Measurements from ENCODE around the gene XPC.

The XPC gene

DNA sequence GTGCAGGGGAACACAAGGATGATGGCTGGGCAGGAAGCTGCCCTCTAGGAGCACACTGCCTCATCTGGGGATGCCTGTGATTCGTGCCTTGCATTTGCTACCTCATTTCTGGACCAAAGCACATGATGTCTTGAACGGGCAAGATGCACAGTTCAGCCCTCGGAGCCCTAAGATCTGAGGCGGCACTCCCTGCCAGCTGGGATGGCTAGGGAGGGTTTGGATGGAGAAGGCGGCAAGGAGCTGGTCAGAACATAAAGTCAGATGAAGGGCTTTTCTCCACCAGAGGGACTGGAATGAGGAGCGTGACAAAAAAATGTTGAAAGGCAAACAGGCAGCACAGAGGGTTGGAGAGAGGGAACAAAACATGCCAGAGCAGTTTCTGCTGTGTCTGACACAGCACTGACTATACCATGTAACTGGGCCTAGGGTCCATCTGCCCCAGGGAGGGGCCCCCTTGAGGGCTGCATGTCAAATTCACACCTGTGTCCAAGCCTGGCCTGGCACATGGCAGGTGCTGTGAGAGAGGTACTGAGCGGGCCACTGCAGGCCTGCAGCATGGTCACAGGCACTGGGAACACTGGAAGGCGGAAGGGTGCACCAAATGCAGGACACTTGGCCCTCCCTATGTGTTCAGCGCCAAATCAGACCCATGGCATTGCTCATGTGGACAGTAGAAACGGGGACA lies 31.9 kb downstream of the XPC start:
- no peak for DNase-seq

DNA sequence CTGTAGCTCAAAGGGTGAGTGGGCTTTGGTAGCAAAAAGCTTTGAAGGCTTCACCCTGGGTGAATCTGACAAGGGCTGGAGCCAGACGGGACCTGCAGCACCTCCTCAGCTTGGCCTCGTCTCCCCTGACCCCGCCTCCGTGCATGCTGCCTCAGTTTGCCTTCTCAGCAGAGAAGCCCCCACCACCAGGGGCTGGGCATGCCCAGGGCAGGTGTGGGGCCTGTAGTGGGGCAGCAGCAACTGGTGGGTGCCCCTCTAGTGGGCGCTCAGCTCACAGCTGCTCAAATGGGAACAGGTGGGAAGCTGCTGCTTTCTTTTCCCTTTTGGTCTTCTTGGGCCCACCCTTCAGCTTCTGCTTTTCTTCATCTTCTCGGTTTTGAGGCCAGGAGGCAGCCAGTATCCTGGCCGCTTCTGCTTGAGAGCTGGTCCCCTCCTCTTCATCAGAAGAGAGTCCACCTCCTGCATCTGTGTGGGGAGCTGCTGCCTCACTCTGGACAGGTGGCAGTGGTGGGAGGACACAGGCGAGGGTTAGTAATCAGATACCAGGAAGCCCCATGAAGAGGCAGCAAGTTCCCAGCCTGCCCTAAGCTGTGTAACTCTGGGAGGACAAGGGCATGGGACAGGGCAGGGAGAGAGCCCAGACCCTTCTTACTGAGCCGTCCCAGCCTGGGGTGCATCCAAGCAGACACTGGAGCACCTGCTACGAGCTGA lies 32.6 kb downstream of the XPC start:
- DNase-seq, result no peak

DNA sequence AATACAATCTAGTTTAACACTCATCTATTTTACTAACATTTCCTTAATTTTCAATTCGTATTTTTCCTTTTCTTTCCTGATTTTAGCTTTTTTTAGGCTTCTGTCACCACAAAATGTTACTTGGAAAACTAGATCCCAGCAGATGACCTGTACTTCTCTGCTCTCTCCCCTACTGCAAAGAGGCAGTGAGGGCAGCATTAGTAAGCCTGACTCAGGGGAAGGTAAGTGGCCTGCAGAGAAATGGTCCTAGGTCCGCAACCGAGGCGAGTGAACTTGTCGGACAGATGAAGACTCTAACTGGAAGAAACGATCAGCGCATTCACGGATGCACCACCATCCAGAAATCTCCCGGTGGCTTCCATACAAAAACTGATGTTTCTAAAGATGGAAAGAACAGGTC lies 33.2 kb downstream of the XPC start:
- no peak for DNase-seq

DNA sequence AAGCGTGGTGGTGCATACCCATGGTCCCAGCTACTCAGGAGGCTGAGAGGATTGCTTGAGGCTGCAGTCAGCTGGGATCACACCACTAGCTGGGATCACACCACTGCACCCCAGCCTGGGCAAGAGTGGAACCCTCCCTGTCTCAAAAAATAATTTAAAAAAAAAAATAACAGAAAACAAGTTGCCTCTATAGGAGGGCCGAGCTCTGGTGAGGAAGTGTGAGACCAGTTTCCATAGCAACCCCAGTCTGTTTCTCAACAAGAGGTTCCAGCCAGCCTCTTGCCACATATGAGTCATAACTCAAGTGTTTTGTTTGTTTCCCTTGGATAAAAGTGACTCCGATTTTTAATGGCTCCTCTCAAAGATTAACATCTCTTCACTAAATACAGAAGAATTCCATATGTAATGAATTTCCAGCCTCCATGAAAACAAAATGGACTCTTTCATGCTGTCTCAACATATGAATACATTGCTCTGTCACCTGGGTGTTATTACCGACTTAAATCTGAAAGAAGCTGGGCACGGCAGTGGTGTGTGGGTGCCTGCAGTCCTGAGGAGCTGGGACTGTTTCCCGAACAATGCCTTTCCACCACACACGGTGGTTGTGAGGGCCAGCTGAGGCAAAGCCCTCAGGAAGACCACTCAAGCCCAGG lies 33.9 kb downstream of the XPC start:
- no peak for DNase-seq

DNA sequence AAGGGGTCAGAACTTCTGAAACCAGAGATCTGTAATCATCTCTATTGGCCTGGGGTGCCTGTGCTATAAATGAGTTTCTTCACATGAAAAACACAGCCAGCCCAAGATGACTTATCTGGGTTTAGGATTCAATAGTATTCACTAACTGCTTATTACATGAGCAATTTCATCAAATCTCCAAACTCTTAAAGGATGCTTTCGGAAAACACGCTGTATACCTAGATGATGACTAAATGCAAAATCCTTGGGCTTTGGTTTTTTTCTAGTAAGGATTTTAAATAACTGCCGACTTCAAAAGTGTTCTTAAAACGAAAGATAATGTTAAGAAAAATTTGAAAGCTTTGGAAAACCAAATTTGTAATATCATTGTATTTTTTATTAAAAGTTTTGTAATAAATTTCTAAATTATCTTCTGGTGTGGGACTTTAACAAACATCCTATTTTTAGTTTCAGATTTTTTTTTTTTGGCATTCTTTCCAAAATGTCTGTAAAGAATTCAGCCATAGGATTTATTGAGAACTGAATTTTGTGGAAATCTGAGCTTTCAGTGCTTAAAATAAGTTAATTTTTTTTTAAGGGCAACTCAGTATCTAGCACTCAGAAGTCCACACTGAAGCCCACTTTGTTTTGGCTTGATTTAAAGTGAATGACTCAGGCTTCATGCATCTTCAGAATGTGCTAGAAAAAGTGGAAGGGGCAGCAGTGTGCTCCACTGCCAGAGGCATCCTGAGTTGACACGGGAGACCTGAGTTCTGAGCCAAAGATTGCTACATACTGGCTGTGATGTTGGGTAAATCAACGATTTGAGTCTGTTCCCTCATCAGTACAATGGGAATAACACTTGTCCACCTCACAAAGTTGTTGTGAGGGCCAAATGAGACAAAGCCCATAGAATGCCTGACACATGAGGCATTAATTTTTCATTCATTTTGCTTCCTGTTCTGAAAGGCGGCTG lies 34.9 kb downstream of the XPC start:
- no peak for DNase-seq

DNA sequence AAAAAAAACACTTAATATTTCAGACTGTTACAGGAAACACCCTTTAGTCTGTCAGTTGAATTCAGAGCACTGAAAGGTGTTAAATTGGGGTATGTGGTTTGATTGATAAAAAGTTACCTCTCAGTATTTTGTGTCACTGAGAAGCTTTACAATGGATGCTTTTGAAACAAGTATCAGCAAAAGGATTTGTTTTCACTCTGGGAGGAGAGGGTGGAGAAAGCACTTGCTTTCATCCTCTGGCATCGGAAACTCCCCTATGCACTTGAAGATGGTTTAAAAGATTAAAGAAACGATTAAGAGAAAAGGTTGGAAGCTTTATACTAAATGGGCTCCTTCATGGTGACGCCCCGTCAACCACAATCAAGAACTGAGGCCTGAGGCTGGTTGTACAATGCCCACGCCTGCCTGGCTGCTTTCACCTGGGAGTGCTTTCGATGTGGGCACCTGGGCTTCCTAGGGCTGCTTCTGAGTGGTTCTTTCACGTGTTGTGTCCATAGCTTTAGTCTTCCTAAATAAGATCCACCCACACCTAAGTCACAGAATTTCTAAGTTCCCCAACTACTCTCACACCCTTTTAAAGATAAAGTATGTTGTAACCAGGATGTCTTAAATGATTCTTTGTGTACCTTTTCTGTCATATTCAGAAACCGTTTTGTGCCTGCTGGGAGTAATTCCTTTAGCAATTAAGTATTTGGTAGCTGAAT lies 35.7 kb downstream of the XPC start:
- DNase-seq, result peak; percentile 29

DNA sequence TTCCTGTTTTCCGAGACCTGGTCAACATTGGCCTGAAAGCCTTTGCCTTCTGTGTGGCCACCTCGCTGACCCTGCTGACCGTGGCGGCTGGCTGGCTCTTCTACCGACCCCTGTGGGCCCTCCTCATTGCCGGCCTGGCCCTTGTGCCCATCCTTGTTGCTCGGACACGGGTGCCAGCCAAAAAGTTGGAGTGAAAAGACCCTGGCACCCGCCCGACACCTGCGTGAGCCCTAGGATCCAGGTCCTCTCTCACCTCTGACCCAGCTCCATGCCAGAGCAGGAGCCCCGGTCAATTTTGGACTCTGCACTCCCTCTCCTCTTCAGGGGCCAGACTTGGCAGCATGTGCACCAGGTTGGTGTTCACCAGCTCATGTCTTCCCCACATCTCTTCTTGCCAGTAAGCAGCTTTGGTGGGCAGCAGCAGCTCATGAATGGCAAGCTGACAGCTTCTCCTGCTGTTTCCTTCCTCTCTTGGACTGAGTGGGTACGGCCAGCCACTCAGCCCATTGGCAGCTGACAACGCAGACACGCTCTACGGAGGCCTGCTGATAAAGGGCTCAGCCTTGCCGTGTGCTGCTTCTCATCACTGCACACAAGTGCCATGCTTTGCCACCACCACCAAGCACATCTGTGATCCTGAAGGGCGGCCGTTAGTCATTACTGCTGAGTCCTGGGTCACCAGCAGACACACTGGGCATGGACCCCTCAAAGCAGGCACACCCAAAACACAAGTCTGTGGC lies 36.6 kb downstream of the XPC start:
- DNase-seq, result no peak

DNA sequence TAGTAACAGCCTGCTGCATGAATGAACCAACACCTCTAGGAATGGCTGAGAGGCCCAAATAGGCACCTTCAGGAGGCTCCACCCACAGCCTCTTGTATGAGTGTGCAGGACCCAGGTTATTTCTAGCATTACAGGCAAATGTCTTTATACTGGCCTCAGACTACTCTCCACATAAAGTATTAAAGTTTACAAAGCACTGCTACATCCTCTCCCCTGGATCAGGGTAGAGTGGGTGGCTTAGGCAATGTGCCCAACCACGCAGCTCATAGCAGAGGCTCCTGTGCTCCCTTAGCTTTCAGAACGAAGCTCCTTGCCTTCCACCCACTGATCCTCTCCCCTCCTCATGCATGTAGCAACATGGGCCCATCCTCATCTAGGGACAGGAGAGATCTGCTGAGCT lies 37.3 kb downstream of the XPC start:
- DNase-seq, result no peak

DNA sequence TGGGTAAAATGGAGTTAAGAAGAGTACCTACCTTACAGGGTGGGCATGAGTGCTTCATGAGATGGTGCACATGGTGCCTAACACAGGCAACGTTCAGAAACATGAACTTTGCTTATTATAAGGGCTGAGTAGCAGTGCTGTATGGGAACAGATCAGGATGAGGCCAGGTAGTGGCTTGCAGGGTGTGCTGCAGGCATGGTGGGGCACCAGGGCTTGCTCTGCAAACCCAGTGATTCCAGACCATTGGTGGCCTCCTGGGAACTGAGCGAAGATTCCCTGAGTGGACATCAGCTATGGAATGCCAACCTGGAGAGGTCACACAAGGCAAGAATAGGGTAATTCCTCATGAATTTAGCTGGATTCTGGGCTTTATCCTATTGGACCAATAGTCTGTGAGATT lies 37.7 kb downstream of the XPC start:
- no peak for DNase-seq

DNA sequence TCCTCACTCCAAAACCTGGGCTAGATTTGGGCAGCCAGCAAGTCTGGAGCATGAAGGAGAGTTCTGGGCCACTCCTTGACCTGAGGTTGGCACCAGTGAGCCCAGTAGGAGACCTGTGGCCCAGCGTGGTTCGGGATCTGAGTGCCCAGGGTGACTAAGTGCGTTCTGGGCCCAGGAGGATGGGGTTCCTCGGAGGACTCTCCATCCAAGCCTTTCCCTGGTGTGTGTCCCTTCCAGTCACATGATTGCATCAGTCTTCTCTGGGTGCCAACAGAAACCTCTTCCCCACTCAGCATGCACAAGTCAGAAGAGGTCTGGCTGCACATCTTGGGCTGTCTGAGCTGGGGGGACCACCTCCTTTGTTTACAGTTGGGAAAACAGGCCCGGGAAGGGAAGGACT lies 38.6 kb downstream of the XPC start:
- DNase-seq, result no peak

DNA sequence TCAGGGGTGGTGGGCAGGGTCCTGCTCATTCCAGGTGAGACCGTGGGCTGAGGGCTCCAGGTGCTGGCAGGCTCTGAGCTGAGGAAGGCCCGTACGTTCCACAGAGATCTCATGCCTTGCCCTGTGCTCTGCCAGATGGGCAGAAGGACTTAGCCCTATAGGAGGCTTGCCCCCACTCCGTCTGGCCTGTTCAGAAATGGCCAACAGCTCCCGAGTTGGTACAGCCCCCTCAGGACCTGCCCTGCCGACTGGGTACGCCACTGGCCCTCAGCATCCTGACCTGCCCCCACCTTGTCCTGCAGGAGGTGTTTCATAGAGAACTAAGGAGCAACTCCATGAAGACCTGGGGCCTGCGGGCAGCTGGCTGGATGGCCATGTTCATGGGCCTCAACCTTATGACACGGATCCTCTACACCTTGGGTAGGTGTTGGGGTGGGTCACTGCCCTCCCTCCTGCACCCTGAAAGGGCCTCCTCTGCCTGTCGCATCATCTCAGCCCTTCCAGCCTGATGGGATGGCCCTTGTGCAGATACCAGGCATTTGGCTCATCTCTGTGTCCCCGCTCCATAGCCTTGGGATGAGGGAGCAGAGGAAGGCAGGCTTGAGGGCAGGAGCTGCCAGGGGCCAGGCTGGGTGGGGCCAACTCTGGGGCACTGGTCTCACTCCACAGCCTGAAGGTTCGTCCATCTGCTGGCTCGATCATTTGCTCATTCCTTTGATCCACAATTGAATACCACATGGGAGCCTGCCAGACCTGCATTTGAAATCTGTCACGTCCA lies 39.3 kb downstream of the XPC start:
- DNase-seq, result no peak

DNA sequence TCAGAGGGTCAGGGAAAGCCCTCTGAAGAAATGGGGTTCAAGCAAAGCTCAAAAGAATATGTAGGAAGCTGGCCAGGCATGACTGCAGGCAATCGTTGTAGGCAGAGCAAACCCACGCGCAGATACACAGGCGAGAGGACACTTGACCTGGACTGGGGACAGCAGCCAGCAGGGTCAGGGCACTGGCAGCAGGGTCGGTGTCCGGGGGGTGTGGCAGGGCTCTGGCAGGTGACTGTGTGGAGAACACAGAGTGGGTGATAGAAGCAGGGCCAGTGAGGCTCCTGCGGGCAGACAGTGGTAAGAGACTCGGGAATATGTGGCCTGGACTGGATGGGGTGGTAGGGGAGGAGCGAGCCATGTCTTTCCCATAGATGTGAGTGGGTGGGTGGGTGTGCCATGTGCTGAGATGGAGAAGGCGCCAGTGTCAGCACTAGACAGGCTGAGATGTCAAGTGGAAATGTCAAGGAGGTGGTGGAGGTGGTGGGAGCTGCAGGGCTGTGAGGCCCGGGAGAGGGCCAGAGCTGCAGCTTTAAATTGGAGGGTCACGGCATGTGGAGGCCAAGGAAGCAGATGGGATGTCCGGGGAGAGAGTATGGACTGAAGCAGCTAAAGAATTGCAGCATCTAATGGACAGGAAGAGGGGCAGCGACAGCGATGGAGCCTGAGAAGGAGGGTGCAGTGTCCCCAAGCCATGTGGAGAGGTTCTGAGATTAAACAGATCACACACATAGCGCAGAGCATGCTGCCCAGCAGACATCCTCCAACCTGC lies 40.1 kb downstream of the XPC start:
- DNase-seq, result no peak

DNA sequence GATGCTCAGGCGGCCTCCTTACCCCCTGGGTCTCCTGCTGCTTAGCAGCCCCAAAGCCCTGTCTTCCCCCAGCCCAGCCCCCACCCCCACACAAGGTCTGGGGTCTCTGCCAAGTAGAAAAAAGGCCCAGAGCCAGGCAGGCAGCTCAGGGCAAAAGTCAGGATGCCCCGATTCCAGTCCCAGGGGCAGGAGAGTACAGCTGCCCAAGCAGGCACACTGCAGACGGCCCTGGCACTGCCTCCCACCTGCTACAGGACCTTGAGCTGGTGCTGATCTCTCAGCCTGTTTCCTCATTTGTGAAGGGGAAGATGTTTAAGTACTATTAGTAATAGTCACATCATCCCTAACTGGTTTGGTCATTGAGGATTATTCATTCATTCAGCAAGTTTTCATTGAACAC lies 41.0 kb downstream of the XPC start:
- no peak for DNase-seq

DNA sequence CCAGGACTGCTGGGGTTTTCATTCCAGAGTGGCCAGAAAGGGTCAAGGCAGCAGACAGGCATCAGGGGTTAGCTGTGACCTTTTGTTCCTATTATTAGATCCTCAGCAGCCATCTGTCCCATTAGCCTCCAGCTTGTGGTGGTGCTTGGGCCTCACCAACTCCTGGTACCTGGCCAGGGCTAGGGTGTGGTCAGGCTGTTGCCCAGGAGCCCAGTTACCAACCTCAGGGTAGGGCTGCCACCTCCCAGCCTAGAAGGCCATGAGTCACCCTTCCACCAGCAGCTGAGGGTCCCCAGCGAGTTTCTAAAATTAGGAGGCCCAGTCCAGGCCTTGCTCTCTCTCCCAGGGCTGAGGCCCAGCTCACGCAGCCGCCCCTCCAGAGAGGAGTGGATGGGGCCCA lies 41.4 kb downstream of the XPC start:
- DNase-seq, result no peak

DNA sequence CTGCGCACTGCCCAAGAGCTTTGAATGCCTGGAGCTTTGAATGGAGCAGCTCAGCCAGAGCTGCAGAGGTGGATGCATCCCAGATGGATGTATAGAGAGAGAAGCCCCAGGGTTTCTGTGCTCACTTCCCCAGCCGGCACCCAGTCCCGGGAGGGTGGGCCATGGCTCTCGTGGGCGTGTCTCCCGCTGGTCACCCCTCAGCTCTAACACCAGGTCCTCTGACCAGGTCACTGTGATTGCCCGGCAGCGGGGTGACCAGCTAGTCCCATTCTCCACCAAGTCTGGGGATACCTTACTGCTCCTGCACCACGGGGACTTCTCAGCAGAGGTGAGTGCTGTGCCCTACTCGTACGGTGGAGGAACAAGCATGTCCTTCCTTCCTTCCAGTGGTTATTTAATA lies 42.8 kb downstream of the XPC start:
- no peak for DNase-seq

DNA sequence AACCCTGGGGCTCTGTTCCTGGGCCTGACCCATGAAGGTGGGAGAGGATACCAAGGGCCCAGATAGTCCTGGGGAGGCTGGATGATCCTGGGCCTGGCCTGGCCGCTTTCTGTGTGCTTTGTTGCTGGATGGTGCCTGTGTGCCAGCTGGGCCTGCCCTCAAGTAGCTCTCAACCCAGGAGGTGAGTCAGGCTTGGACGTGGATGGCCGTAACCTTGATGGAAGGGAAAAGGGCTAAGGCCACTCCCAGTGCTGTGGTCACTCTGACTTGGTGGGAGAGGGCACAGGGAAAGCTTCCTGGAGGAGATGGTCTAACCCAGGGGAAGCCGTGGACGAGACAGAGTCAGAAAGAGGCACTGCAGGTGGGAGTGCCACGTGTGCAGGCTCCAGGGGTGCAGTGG lies 44.1 kb downstream of the XPC start:
- DNase-seq, result no peak

DNA sequence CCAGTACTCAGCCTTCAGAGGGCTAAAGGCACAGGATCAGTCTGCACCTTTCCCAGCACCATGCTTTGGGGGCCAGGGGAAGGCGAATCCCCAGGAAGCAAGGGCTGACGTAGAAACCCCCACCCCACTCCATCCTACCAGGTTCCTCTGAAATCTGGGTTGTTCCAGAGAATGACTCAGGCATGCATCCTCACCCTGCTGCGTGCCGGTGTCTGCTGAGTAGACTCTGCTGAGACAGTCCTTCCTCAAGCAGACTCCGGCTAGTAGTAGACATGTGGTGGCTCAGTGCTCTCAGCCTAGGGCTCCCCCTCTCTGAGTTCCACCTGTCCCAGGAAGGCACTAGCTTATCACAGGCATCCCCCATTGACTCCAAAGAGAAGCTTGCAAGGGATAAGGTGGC lies 44.5 kb downstream of the XPC start:
- no peak for DNase-seq

DNA sequence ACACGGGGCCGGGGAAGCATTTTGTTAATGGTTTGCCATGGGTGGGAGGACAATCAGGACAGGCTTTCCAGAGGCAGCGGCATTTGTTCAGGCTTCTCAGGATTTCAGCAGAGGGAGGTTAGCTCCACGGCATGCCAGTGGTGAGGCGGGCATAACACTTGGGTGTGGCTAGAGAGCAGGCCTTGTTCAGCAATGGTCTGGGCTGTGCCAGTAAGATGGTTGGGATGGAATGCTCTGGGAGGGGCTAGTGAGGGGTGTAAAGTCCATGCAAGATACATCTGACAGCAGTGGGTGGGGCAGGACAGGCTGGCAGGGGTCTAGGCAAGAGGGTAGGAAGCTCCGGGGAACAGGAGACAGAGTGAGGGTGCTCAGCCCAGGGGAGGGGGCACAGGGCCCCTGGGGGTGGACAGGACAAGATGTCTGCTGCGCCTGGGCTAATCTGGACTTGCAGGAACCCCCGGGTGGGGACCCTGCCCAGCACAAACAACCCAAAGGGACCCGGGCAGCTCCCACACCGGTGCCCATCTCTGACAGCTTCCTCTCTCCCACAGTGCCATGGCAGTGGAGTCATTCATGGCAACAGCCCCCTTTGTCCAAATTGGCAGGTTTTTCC lies 45.1 kb downstream of the XPC start:
- no peak for DNase-seq

DNA sequence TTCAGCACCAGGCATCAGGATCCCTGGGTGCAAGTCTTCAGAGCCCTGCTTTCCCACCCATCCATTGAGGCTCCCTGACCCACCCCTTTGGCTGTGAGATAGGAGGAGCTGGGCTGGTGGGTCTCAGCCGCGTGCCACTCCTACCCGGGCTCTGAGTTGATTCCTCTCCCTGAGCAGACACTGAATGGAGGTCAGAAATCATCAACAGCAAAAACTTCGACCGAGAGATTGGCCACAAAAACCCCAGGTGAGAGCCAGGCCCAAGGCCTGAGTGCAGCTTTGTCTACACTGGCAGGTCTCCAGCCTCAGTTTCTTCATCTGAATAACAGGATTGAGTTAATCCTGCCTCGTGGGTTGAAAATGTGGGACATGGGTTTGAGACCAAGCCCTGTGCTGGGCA lies 45.7 kb downstream of the XPC start:
- DNase-seq, result no peak

DNA sequence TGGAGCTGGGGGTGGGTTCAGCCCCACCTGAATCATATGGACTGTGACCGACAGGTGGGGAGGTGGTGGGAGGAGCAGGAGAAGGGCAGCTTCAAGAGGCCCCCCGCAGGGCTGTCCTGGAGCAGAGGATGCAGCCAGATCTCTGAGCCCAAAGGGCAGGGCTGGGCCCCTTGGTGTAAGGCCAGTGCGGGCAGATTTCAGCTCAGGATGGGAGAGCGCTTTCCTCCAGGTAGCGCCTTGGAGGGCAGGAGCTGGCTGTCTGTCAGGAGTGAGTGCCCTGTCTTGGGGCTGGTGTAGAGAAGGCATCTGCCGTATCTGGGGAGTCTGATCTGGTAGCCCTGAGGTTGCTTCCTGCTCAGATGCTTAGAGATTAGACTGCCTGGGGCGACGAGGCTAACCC lies 46.3 kb downstream of the XPC start:
- no peak for DNase-seq
